Gastroesophageal sphincter (tissue), 3 donors: ENCODE measurements around the gene INPP5A.

Experiments used
- EP300 ChIP-seq: sonication (generic); formaldehyde crosslinking; IDR thresholded peaks from one replicate; pipeline ENCODE4 v1.6.1; 2017; ENCODE audit warnings: antibody characterized with exemption, mild to moderate bottlenecking
- POLR2AphosphoS5 ChIP-seq: sonication (generic); formaldehyde crosslinking; IDR thresholded peaks from one replicate; pipeline ENCODE4 v1.6.1; 2017; ENCODE audit warnings: antibody characterized with exemption
- TF ChIP-seq, protein P1 (sequence below), 4 experiments: fragments of 200-600 bp in 2 of 4; fragments of 450-650 bp in 2 of 4; sonication (generic) in 1 of 4; IDR thresholded peaks; one replicate each; pipeline ENCODE4 v1.5.1; 2017 to 2019; ENCODE audit warnings: antibody characterized with exemption in 4 of 4, mild to moderate bottlenecking in 2 of 4, moderate library complexity in 2 of 4

DNA sequence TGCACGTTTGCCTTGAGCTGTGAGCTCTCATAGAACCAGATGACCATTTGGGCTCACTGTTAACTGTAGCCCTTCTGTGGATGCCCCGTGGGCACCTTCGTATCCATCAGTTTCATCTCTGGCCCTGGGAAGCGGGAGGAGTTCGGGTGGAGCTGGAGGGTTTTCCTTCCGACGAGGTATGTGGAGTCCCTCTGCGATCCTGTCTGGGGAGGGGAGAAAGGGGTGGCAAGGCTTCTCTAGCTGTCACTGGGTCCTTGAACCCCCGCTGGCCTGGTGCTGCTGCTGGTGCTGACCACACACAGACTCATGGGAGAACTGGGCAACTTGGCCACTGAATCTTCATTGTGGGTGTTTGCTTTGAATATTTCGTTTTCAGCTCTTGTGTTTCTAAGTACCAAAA lies 32.7 kb downstream of the INPP5A start:
- TF ChIP-seq, protein P1, sequence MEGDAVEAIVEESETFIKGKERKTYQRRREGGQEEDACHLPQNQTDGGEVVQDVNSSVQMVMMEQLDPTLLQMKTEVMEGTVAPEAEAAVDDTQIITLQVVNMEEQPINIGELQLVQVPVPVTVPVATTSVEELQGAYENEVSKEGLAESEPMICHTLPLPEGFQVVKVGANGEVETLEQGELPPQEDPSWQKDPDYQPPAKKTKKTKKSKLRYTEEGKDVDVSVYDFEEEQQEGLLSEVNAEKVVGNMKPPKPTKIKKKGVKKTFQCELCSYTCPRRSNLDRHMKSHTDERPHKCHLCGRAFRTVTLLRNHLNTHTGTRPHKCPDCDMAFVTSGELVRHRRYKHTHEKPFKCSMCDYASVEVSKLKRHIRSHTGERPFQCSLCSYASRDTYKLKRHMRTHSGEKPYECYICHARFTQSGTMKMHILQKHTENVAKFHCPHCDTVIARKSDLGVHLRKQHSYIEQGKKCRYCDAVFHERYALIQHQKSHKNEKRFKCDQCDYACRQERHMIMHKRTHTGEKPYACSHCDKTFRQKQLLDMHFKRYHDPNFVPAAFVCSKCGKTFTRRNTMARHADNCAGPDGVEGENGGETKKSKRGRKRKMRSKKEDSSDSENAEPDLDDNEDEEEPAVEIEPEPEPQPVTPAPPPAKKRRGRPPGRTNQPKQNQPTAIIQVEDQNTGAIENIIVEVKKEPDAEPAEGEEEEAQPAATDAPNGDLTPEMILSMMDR (IDR thresholded peaks at IDR 0.05) = no peak
- no peak for TF ChIP-seq POLR2AphosphoS5
- TF ChIP-seq EP300 = no peak
